ENCODE data around the gene CCL28.
"Not testable (repeated sequence)": the region's sequence is repeated elsewhere in the genome, so short reads cannot be mapped to it uniquely, and the experiment has no call there.

The CCL28 gene

DNA sequence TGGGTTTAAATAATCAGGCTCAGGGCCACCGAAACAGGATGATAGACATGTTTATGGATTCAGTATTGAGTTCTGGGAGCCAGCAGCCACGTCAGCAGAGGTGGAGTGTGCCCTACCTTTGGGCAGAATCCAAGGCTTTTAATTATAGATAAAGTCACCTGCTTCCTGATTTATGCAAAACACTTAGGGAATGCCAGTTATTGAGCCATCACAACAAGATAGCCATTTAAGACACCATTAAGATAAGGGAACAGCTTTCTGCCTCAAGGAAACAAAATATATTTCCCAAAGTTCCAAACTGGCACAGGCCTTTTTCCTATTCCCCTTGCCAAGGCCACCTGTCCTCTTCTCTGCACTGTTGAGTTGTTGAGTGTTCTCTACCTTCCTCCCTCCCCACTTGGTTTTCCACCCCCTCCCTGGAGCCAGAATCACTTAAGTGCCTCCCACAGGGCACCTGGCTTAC is 2.4 kb downstream of the CCL28 start:
- no peak for DNase-seq

DNA sequence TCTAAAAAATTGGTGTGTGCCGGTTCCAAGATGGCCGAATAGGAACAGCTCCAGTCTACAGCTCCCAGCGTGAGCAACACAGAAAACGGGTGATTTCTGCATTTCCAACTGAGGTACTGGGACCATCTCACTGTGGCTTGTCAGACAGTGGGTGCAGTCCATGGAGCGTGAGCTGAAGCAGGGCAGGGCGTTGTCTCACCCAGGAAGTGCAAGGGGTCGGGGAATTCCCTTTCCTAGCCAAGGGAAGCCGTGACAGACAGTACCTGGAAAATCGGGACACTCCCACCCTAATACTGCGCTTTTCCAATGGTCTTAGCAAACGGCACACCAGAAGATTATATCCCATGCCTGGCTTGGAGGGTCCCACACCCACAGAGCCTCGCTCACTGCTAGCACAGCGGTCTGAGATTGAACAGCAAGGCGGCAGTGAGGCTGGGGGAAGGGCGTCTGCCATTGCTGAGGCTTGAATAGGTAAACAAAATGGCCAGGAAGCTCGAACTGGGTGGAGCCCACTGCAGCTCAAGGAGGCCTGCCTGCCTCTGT is 9.6 kb downstream of the CCL28 start:
- DNase-seq: not testable (repeated sequence)

GRCh38 chr5:43401827-43402226 is 10.4 kb downstream of the CCL28 start:
- no peak for DNase-seq

DNA sequence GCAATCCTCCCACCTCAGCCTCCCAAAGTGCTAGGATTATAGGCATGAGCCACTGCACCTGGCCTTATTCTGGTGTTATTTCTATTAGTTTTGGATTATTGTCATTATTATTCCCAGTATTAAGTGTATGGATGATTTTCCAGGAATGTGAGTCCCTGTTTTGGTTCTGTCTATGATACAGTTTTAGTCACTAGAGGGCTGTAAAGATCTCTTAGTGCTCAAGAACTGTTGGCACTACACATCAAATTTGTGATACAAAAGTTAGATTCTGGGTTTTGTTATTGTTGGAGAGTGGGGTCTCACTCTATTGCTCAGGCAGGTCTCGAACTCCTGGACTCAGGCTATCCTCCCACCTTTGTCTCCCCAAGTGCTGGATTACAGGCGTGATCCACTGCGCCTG is 12.1 kb downstream of the CCL28 start:
- peak; percentile 38 for DNase-seq

DNA sequence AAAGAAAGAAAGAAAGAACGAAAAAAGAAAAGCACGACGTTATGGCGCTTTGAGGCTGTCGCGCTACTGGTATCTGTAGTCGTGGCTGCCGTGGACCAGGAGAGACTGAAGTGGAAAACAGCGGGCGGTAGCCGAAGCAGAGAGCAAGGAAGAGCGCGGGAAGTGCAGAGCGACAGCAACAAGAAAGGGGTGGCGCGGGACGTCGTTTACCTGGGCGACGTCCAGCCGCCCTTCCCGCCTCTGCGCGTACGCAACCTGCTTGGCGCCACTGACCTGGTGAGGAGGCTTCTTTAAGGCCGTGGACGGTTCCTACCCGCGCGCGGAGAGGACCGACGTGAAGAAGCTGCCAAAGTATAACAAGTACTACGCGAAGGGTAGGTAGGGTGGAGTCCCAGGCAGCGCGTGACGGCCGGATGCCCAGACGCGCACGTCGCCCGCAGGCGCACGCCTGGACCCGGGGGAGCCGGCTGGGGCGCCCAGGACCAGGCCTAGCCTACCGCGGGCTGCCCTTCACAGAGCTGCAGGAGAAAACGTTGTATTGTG is 15.4 kb downstream of the CCL28 start:
- DNase-seq: peak; percentile 20

DNA sequence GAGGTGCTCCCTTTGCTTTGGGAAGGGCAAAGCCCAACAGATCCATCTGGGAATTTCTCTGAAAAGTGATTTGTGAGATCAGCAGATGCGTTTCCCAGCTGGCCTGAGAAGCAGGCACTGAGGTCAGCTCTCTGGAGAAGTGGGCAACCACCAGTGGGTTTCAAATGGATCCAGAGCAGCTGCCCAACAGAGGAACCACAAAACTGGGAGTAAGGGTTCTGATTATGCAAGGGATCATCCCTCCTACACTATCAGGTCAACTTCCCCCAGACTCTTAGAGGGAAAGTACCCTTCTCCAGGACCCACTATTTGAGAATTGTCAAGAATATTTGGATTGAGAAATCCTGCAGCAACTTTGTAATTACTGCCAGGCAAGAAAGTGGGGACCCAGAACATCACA is 21.7 kb downstream of the CCL28 start:
- DNase-seq: no peak

GRCh38 chr5:43389679-43390329 is 22.4 kb downstream of the CCL28 start:
- peak; percentile 95 for DNase-seq

DNA sequence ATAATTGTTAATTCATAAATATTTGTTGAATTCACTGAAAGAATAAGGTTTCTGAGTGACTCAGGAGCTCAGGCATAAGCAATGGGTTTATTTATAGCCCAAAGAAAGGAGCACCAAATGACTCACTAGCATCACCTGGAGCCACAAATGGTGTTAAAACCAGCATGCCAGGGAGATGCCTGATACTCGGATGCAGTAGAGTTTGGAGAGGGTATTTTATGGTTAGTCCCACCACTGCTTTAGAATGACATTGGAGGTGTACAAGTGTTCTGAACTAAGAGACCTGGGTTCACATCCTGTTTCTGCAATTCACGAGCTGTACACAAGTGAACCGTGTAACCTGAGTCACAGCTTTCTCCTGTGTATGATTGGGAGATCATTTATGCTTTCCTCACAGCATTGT is 25.2 kb downstream of the CCL28 start:
- DNase-seq: peak; percentile 56

DNA sequence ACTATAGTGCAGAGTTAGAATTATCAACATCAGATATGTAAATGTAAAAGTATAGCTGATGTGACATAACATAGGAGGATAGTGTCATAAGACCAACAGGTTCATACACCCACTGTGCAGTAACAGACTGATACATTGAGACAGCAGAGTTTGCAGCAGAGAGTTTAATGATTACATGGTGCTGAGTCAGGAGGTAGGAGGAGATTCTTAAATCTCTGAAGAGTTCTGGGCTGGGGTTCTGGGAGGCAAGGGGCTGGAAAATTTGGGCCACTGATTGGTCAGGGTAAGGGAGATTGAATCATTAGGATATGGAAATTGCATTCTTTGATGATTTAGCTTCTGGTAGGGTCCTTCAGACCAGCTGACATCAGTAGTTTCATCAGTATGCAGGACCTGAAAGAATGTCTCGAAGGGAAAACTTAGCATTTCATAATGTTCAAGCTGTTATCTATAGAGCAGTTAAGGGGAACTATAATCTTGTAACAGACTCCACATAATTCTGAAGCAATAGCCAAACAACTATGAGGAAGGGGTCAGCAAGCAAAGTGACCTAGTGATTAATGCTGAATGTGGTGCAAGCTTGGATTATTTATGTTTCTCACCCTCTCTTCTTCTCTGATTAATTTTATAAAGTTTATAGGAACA is 35.6 kb downstream of the CCL28 start:
- no peak for DNase-seq

GRCh38 chr5:43371821-43372220 is 40.4 kb downstream of the CCL28 start:
- DNase-seq: no peak

GRCh38 chr5:43370352-43370751 is 41.8 kb downstream of the CCL28 start:
- DNase-seq: no peak

DNA sequence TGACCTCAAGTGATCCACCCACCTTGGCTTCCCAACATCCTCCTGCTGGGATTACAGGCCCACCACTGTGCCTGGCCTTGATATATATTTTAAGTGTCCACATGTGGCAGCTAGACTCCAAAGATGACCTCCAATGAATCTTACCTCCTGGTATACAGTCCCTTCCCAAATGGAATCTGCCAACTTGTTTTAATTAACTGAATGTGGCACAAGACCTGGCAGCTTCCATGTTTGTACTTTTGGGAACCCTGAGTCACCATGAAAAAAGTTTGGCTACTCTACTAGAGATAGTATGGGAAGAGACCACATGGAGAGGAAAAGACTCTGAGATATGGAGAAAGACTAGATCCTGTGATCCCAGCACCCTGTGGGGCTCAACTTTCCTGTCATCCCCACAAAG is 42.5 kb downstream of the CCL28 start:
- no peak for DNase-seq

- DNase-seq: no peak
Measured at GRCh38 chr5:43367909-43368669, 44.1 kb downstream of the CCL28 start.

DNA sequence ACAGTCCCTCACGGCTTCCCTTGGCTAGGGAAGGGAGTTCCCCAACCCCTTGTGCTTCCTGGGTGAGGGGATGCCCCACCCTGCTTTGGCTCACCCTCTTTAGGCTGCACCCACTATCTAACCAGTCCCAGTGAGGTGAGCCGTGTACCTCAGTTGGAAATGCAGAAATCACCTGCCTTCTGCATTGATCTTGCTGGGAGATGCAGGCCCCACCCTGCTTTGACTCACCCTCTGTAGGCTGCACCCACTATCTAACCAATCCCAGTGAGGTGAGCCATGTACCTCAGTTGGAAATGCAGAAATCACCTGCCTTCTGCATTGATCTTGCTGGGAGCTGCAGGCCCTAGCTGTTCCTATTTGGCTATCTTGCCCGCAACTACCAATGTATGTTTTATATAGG is 44.7 kb downstream of the CCL28 start:
- DNase-seq: no peak

- not testable (repeated sequence) for DNase-seq
Measured at GRCh38 chr5:43366680-43367246, 45.4 kb downstream of the CCL28 start.

- DNase-seq: not testable (repeated sequence)
Measured at GRCh38 chr5:43365155-43365554, 47.0 kb downstream of the CCL28 start.

GRCh38 chr5:43363445-43364152 is 48.6 kb downstream of the CCL28 start:
- DNase-seq: no peak

DNA sequence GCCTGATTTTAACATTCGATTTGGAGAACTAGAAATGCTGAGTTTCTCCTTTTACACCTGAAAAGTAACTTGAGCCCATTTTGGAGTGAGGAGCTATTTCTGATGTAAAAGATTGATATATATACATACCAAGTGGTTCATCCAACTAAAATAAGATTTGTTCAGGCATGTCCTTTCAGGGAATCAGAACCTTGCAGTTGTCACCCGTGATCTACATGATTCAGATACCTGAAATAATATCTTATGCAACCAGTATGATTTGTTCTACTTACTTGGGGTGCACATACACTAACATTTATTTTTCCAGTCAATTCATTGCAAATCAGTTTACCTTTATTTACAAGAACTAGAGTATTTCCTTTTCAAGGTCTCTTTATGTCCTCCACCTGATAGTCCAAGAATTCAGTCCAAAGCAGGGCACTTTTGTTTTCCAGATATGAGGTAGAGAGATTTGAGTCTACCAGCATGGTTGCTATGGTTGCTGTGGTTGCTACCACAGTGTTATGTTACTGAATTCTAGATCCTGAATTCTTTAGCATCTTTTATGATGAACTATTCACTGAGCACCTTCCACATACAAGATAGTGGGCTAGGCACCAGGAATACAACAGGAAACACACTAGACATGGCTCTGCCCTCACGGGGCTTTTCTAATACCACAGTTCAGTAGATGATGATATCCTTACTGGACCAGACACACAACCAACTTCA is 49.3 kb downstream of the CCL28 start:
- no peak for DNase-seq

DNA sequence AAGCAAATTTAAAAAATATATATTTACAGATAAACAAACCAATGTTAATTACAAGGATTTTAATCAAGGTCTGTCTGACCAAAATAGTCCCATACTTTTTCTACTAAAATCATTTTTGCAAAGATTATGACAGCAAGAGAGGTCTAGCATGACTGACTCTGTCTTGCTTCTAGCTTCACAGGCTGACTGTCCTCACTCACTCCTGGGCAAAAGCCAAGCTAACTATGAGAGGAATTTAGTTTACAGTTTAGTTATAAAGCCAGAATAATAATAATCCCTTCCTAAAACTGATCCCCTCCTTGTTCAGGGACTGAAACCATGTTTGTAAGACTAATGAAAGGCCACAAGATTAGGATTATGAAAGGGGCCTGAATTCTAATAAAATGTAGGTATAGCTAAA is 53.5 kb downstream of the CCL28 start:
- DNase-seq: no peak

DNA sequence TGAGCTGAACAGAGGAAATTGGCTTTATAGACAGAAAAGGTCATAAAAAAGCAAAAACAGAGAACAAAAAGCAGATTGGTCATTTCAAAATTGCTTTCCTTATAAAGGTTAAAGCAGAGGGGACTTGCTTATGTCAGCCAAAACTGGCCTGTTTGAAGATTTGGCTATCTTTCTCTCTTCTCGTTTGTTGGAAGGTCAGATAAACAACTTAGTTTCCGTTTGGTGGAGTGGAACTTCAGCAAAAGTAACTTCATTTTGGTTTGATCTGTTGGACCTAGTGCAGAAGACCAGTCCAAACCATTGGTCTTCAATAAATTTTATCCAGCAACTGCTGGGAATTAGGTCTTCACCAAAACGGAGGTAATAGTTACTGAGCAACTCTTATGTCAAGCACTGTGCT is 53.9 kb downstream of the CCL28 start:
- DNase-seq: no peak

DNA sequence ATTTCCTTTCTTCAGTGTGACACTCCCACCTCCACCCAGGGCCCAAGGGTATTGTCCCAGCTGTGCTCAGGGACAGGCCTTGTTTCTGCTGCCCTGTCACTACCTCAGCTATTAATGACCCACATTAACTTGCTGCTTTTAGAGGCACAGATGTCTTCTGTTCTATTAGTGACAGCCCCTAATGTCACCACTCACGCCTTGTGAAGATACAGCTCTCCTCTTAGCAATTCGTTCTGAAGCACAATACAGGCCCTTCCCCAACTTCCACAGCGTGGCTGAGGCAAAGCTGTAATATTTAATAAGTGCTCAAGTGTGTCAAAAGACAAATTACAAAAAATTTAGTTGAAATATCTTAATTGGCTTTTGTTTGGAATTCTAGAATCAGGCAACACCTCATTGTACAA is 54.3 kb downstream of the CCL28 start:
- DNase-seq: no peak

- no peak for DNase-seq
Measured at GRCh38 chr5:43357067-43357466, 55.1 kb downstream of the CCL28 start.

Measured in kidney glomerular epithelial cell (primary cell).